Ovary (tissue), 9 donors: Measurements from ENCODE around the gene PCDH15. TPM values are rescaled to one million over a fixed set of nuclear protein-coding genes. Genes with fewer than 3 reads are reported as not detected.

Experiments used
- DNase-seq, 5 donors: peaks; one replicate each; pipeline ENCODE4 v3.0.0-alpha.2; 2019 to 2020
- H3K27ac ChIP-seq, 2 donors: fragments of 200-600 bp; one replicate each; pipeline versions ENCODE4 v1.5.1 to v1.8.0; 2019 to 2022
- H3K27me3 ChIP-seq: fragments of 200-600 bp; one replicate; pipeline ENCODE4 v1.8.0; 2022
- H3K36me3 ChIP-seq: fragments of 200-600 bp; sonication (generic); one replicate; pipeline ENCODE4 v1.5.1; 2019
- H3K4me1 ChIP-seq: one replicate; pipeline ENCODE4 v1.8.1; 2013; ENCODE audit warnings: mild to moderate bottlenecking, moderate library complexity; ENCODE audit not compliant: insufficient read depth
- H3K4me3 ChIP-seq: fragments of 200-600 bp; sonication (generic); one replicate; pipeline ENCODE4 v1.5.1; 2017
- H3K9me3 ChIP-seq, 2 donors: fragments of 200-600 bp in 1 of 2; sonication (generic) in 1 of 2; one replicate each; pipeline versions ENCODE4 v1.5.1 to v1.8.1; 2013 to 2019; ENCODE audit warnings: mild to moderate bottlenecking in 1 of 2, moderate library complexity in 1 of 2
- EP300 ChIP-seq: sonication (generic); formaldehyde crosslinking; IDR thresholded peaks from one replicate; pipeline ENCODE4 v1.6.1; 2017; ENCODE audit warnings: antibody characterized with exemption
- POLR2A ChIP-seq: fragments of 450-650 bp; IDR thresholded peaks from one replicate; pipeline ENCODE4 v1.6.1; 2017; ENCODE audit warnings: antibody characterized with exemption, mild to moderate bottlenecking, moderate library complexity
- WGBS, 3 donors: extraction: QIAGEN DNeasy Blood & Tissue Kit in 1 of 3; methylation state at CpG; one replicate each; pipeline versions ENCODE4 v1.1.5 to v1.1.7; 2013 to 2017; 5-methylcytosine and 5-hydroxymethylcytosine counted together
- intact Hi-C, 4 donors: fragments of 100-400 bp; cut with DNase I; formaldehyde crosslinking; loops; one replicate each; pipeline versions ENCODE4 v1.11.0 to v1.15.1; 2022 to 2023
- polyA plus RNA-seq, 2 donors: library from polyadenylated mRNA; stranded (reverse); fragments of 200-250 nt in 1 of 2; fragments of 350-450 nt in 1 of 2; fragmentation: Illumina TruSeq in 1 of 2; extraction: RNeasy Lipid Tissue Mini Kit (QIAGEN cat#74804) in 1 of 2; gene quantifications; one replicate each; pipeline ENCODE4 v1.2.3, GENCODE V29; 2013 to 2014
- total RNA-seq, 7 donors: library from RNA; depleted of rRNA in 2 of 7; stranded (reverse); fragments of >200 nt in 2 of 7; fragmentation: NEBNext Ultra II Directional in 3 of 7; extraction: Animal tissue kit (Norgen Biotek cat#: 25700) in 3 of 7; gene quantifications; one replicate each; pipeline versions ENCODE4 v1.1.0 to v1.2.4, GENCODE V29; 2016 to 2023
- TF ChIP-seq, protein P1 (sequence below), 3 donors: fragments of 450-650 bp in 2 of 3; fragments of 200-600 bp in 1 of 3; IDR thresholded peaks; one replicate each; pipeline versions ENCODE4 v1.5.1 to v1.8.0; 2016 to 2022; ENCODE audit warnings: antibody characterized with exemption in 3 of 3, mild to moderate bottlenecking in 1 of 3
- donor health status: DM: no; HTN: no; CAD: no; lungs with moderate emphysema.
- donor health status: DM: no; HTN: no; CAD: no.
- donor health status: Bipolar disorder and iron deficiency.
- donor health status: DM: yes; HTN: yes; CAD: no.
- donor health status: DM: no; HTN: no; CAD: no.
- donor health status: DM: yes; HTN: yes; CAD: no.

The PCDH15 gene
- total and polyA plus RNA-seq, 9 donors = 0.02 to 0.34 TPM; not detected in 7

DNA sequence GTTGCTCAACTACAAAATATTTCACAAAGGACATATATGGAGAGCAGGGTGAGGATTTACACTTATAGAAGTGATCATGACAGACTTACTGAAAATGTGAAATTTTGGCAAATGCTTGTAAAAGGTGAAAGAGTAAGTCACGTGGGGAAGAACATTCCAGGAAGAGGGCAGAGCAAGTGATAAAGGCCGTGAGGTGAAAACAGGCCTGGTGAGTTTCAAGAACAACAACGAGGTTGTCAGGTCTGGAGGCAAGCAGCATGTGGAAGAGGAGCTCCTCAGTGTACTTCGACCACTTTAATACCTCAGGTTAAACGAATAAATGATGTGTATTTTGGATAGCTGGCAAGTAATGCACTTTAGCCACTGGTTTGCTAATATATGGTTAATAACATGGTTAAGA lies 706.7 kb downstream of the PCDH15 start:
- Histone ChIP-seq H3K27me3 (no peaks in the 10 kb centered on the region), H3K4me1 (no peaks in the 10 kb centered on the region), H3K27ac (no peak overlapping the region), H3K36me3 (no peaks in the 10 kb centered on the region), H3K4me3 (no peak overlapping the region), H3K9me3 (no peaks in the 10 kb centered on the region)
- WGBS, 3 donors = 39 to 51% (median 48%) methylated on average over 5 of the region's 5 CpGs
- TF ChIP-seq, protein P1, sequence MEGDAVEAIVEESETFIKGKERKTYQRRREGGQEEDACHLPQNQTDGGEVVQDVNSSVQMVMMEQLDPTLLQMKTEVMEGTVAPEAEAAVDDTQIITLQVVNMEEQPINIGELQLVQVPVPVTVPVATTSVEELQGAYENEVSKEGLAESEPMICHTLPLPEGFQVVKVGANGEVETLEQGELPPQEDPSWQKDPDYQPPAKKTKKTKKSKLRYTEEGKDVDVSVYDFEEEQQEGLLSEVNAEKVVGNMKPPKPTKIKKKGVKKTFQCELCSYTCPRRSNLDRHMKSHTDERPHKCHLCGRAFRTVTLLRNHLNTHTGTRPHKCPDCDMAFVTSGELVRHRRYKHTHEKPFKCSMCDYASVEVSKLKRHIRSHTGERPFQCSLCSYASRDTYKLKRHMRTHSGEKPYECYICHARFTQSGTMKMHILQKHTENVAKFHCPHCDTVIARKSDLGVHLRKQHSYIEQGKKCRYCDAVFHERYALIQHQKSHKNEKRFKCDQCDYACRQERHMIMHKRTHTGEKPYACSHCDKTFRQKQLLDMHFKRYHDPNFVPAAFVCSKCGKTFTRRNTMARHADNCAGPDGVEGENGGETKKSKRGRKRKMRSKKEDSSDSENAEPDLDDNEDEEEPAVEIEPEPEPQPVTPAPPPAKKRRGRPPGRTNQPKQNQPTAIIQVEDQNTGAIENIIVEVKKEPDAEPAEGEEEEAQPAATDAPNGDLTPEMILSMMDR (IDR thresholded peaks at IDR 0.05) = no peak
- no peak for TF ChIP-seq EP300
- TF ChIP-seq POLR2A = no peak
- DNase-seq = no peak
- intact Hi-C loops = no loop called here

DNA sequence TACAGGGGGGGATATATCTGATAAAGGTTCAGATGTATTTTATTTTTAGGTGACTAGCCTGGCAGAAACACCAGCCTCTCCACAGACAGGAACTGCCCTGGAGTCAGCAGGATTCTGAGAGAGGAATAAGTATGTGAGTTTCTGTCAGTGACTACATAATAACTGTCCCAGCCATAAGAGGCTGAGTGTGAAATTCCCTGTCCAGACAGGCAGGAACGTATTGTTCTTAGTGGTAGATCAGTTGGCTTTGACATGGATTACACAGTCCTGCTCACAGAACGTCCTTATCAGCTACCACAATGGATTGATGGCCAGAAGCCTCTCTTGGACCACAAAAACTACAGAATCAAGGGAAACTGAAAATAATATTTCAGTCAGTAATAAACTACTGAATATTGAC lies 709.8 kb downstream of the PCDH15 start:
- WGBS, 3 donors = 25 to 32% (median 29%) methylated on average over 2 of the region's 2 CpGs
- no peaks in the 10 kb centered on the region for H3K4me1 ChIP-seq
- no peak overlapping the region for H3K27ac ChIP-seq
- no peaks in the 10 kb centered on the region for H3K27me3 ChIP-seq
- no peaks in the 10 kb centered on the region for H3K36me3 ChIP-seq
- intact Hi-C loops = no loop called here
- H3K4me3 ChIP-seq = no peak overlapping the region
- no peaks in the 10 kb centered on the region for H3K9me3 ChIP-seq
- no peak for DNase-seq
- TF ChIP-seq, protein P1 (IDR thresholded peaks at IDR 0.05) = no peak
- TF ChIP-seq EP300 (no peak), POLR2A (no peak)

DNA sequence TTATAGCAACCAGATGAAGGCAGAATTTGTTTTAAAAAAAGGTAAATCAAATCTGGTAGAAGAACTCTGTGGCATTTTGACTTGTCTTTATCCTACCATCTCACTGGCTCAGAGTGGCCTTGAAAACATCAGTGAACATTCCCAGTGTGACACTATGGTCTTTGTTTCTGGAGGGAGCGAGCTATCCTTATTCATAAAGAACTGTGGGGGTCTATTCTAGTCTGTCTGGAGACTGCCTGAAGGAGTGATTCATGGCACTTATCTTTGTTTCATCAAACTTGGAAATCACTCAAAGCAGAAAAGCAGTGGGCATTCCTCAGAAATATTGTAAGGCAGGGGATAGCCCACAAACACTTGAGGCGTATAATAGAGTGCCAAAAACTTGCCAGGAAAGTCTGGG lies 719.1 kb downstream of the PCDH15 start:
- Histone ChIP-seq H3K36me3 (no peaks in the 10 kb centered on the region), H3K27me3 (no peaks in the 10 kb centered on the region), H3K4me1 (no peaks in the 10 kb centered on the region), H3K4me3 (no peak overlapping the region), H3K27ac (no peak overlapping the region), H3K9me3 (no peaks in the 10 kb centered on the region)
- intact Hi-C loops = no loop called here
- DNase-seq = no peak
- TF ChIP-seq, protein P1 (IDR thresholded peaks at IDR 0.05) = no peak
- TF ChIP-seq EP300 = no peak
- no peak for TF ChIP-seq POLR2A
- WGBS, 3 donors = 87 to 90% (median 90%) methylated on average over 2 of the region's 2 CpGs

DNA sequence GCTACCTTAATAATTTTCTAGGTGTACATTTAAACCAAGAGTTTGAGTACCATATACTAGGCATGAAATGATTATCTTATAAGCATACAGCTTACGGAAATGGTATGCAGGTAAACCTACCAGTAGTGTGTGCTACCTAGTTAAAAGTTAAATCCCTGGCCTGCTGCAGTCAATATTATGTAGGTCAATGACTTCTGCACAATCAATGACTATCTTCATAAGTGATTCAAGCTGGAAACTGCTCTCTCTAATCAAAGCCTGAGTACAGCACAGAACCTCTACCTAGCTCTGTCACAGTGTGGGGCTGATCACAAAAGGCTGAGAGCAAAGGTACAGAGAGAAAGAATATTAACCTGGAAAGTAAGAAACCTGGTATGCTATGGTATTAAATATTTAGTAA lies 733.7 kb downstream of the PCDH15 start:
- TF ChIP-seq EP300 (no peak), POLR2A (no peak)
- TF ChIP-seq, protein P1 (IDR thresholded peaks at IDR 0.05) = no peak
- Histone ChIP-seq H3K36me3 (no peaks in the 10 kb centered on the region), H3K4me3 (no peak overlapping the region), H3K9me3 (no peaks in the 10 kb centered on the region), H3K4me1 (no peaks in the 10 kb centered on the region), H3K27me3 (no peaks in the 10 kb centered on the region), H3K27ac (no peak overlapping the region)
- intact Hi-C loops = no loop called here
- 78 to 94% (median 90%) methylated on average over 1 of the region's 1 CpG for WGBS, 3 donors
- no peak for DNase-seq

DNA sequence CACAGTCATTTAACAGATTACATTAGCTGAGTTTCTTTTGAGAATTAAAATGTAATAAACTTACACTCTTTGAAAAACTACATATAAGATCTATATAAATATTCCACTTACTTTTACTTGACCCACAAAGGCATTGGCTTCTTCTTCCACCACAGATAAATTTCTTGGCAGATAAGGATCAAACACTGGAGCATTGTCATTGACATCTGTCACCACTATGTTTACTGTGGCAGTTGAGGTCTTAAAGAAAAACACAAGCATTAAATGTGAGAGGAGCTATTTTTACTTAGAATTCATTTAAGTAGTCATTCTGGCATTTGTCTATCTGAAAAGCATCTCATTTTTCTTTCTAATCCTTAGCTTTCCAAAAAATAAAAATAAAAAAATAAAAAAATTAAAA lies 734.4 kb downstream of the PCDH15 start:
- intact Hi-C loops = no loop called here

More for the DNA sequence above, 734.4 kb downstream of the PCDH15 start:
- DNase-seq = no peak
- no peaks in the 10 kb centered on the region for H3K9me3 ChIP-seq
- no peak overlapping the region for H3K4me3 ChIP-seq
- H3K27me3 ChIP-seq = no peaks in the 10 kb centered on the region
- TF ChIP-seq EP300 = no peak
- TF ChIP-seq POLR2A = no peak
- TF ChIP-seq, protein P1 (IDR thresholded peaks at IDR 0.05) = no peak
- H3K27ac ChIP-seq = no peak overlapping the region
- no peaks in the 10 kb centered on the region for H3K36me3 ChIP-seq
- H3K4me1 ChIP-seq = no peaks in the 10 kb centered on the region
